HL-60/S4 (cell line): ENCODE data around the gene BZW1.

Experiments used
- in situ Hi-C: fragments of 300-500 bp; cut with MboI; formaldehyde crosslinking; loops from 2 replicates; pipeline ENCODE4 v1.14.3; 2022; ENCODE audit warnings: low sequenced_read_pairs

BZW1 gene

DNA sequence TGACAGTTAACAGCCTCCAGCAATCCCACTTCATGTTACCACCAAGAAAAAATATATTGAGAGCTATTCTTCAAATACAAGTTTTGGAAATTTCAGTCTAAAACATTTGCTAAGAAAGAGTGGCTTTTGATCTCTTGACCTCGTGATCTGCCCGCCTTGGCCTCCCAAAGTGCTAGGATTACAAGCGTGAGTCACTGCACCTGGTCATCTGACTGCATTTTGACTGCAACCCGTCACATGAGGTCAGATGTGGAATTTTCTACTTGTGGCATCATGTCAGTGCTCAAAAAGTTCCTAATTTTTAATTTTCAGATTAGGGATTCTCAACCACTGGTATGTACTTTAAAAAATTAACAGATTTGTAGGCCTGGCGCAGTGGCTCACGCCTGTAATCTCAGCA lies 61.9 kb downstream of the BZW1 start:
- in situ Hi-C loops = no loop called here
